HepG2 (cell line): ENCODE measurements around the gene C12orf56. TPM values are rescaled to one million over a fixed set of nuclear protein-coding genes. Genes with fewer than 3 reads are reported as not detected.
A peak's percentile ranks its signal among the peaks of the same experiment; 100 is the strongest.

Source experiments
- CHCHD3 ChIP-seq: sonication (generic); formaldehyde crosslinking; IDR thresholded peaks from 2 replicates; pipeline ENCODE4 v1.8.0; 2022; ENCODE audit warnings: mild to moderate bottlenecking, missing genetic modification reagents, moderate library complexity
- CHD2 ChIP-seq: IDR thresholded peaks from 2 replicates; pipeline ENCODE4 v1.6.1; 2011; ENCODE audit warnings: low read depth, low read length, improper control_type of control experiment
- HHEX ChIP-seq: IDR thresholded peaks from 2 replicates; pipeline ENCODE4 v1.6.1; 2016; ENCODE audit warnings: control low read depth
- HINFP ChIP-seq: sonication (generic); formaldehyde crosslinking; IDR thresholded peaks from 2 replicates; pipeline ENCODE4 v1.4.0; 2020; ENCODE audit warnings: low read depth, mild to moderate bottlenecking, missing genetic modification reagents
- KDM3A ChIP-seq: IDR thresholded peaks from 2 replicates; pipeline ENCODE4 v1.6.1; 2018; ENCODE audit warnings: low read depth, missing compliant biosample characterization
- TARDBP ChIP-seq: sonication (generic); formaldehyde crosslinking; IDR thresholded peaks from 2 replicates; pipeline ENCODE4 v1.8.0; 2022; ENCODE audit warnings: mild to moderate bottlenecking, missing genetic modification reagents
- TOE1 ChIP-seq: sonication (generic); formaldehyde crosslinking; IDR thresholded peaks from 2 replicates; pipeline ENCODE4 v1.4.0; 2020; ENCODE audit warnings: mild to moderate bottlenecking, missing genetic modification reagents
- ZFP36L1 ChIP-seq: sonication (generic); formaldehyde crosslinking; IDR thresholded peaks from 2 replicates; pipeline ENCODE4 v1.8.0; 2022; ENCODE audit warnings: mild to moderate bottlenecking, missing genetic modification reagents, moderate library complexity
- ZNF142 ChIP-seq: sonication (generic); formaldehyde crosslinking; IDR thresholded peaks from 2 replicates; pipeline ENCODE4 v1.4.0; 2020; ENCODE audit warnings: missing genetic modification reagents
- ZNF318 ChIP-seq: sonication (generic); formaldehyde crosslinking; IDR thresholded peaks from 2 replicates; pipeline ENCODE4 v1.4.0; 2020; ENCODE audit warnings: mild to moderate bottlenecking, missing genetic modification reagents
- ZNF430 ChIP-seq: sonication (generic); formaldehyde crosslinking; IDR thresholded peaks from 2 replicates; pipeline ENCODE4 v1.9.0; 2021; ENCODE audit warnings: mild to moderate bottlenecking, missing genetic modification reagents
- ZNF501 ChIP-seq: sonication (generic); formaldehyde crosslinking; IDR thresholded peaks from 2 replicates; pipeline ENCODE4 v1.5.1; 2020; ENCODE audit warnings: mild to moderate bottlenecking, moderate library complexity, missing genetic modification reagents
- ZNF510 ChIP-seq: sonication (generic); formaldehyde crosslinking; IDR thresholded peaks from 2 replicates; pipeline ENCODE4 v1.4.0; 2020; ENCODE audit warnings: low read depth, mild to moderate bottlenecking, missing genetic modification reagents
- polyA plus RNA-seq, 8 experiments: library from polyadenylated mRNA; depleted of rRNA in 3 of 8; stranded (reverse) in 7 of 8; unstranded in 1 of 8; fragments of >200 nt; fragmentation: Illumina TruSeq in 4 of 8; extraction: Trizol in 4 of 8; gene quantifications; 2 replicates each; pipeline versions ENCODE4 v1.2.1 to v1.2.3, GENCODE V29; 2011 to 2016; ENCODE audit warnings: low read depth in 4 of 8, missing spikeins in 1 of 8, mixed read lengths in 1 of 8; ENCODE audit not compliant: insufficient read depth in 1 of 8
- total RNA-seq, 5 experiments: library from RNA; depleted of rRNA; stranded (reverse); fragments of >200 nt; fragmentation: Illumina TruSeq; extraction: Trizol; gene quantifications; 2 replicates each; pipeline ENCODE4 v1.2.3, GENCODE V29; 2016; ENCODE audit warnings: low read depth in 1 of 5

Gene C12orf56
- total and polyA plus RNA-seq, 2 of the 13 experiments (the other 11 are each of a cell fraction or from before 2014, with no cell fraction given), result 0.07 TPM; not detected in 1

- no peak for TF ChIP-seq CHD2
- TF ChIP-seq HHEX (CRISPR knock-in tag), result no peak
- peak; percentile 43; the same call in 1 of the 2 replicates for TF ChIP-seq KDM3A (CRISPR knock-in tag)
- TF ChIP-seq TARDBP (CRISPR knock-in tag), result no peak
- TF ChIP-seq CHCHD3 (CRISPR knock-in tag), result peak; percentile 73; the same call in 1 of the 2 replicates
- peak; percentile 31; the same call in 1 of the 2 replicates for TF ChIP-seq ZNF430 (CRISPR knock-in tag)
- no peak for TF ChIP-seq TOE1 (CRISPR knock-in tag)
- TF ChIP-seq HINFP (CRISPR knock-in tag), result no peak
- TF ChIP-seq ZNF318, result no peak
- TF ChIP-seq ZNF510 (CRISPR knock-in tag), result no peak; the same call in 1 of the 2 replicates
- peak; percentile 87 for TF ChIP-seq ZNF142 (CRISPR knock-in tag)
- TF ChIP-seq ZFP36L1 (CRISPR knock-in tag), result peak; percentile 70
- TF ChIP-seq ZNF501 (CRISPR knock-in tag), result peak; percentile 82
Observed at GRCh38 chr12:64404470-64405256, 14.1 kb upstream of the C12orf56 start (continued).
